ENCODE measurements around the gene CACNA2D4.

GRCh38 chr12:1810931-1811280 lies 107.5 kb downstream of the CACNA2D4 start:
- TF ChIP-seq CTCF (IDR thresholded peaks at IDR 0.05) (no peak), POLR2A (IDR thresholded peaks at IDR 0.05; ENCODE audit: low read depth) (no peak), EP300 (IDR thresholded peaks at IDR 0.05) (no peak), POLR2AphosphoS5 (IDR thresholded peaks at IDR 0.05) (no peak)

All from esophagus muscularis mucosa (tissue), 4 donors.